GM19372 (cell line): Measurements from ENCODE around the gene UGGT2.
"Not testable (repeated sequence)": the region's sequence is repeated elsewhere in the genome, so short reads cannot be mapped to it uniquely, and the experiment has no call there.

ENCODE experiments used
- ATAC-seq: cut with Tn5 transposase; IDR thresholded peaks from one replicate; pipeline ENCODE4 v1.9.1; 2021; ENCODE audit warnings: mild to moderate bottlenecking, low read depth, moderate library complexity; ENCODE audit not compliant: unreplicated experiment

Gene UGGT2

DNA sequence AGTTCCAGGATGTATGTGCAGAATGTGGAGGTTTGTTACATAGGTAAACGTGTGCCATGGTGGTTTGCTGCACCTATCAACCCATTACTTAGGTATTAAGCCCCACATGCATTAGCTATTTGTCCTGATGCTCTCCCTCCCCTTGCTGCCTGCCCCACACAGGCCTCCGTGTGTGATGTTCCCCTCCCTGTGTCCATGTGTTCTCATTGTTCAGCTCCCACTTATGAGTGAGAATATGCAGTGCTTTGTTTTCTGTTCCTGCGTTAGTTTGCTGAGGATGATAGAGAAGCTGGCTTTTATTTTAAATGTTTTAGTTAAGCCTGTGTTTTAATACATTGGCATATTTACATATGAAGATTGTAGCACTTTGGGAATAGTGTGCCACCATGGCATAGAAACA, 290.6 kb downstream of the UGGT2 start:
- not testable (repeated sequence) for ATAC-seq

DNA sequence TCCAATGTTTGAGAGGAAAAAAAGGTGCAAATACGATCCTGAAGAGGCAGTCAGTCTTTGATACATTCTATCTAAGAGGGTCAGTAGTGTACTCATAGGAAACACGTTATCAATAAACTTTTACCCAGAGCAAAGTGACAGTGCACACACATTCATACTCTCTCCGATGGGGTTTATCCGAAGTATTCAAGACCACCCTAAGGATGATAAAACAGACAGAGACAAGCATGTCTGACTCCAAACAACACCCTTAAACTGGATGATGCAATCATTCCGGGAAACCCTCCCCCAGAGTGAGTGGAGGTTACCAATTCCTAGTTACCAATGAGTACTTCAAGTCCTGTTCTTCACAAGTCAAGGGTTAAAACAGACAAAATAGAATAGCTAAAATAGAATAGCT, 297.1 kb downstream of the UGGT2 start:
- ATAC-seq = no peak

- ATAC-seq = no peak
Measured at GRCh38 chr13:95754069-95754468, 299.1 kb downstream of the UGGT2 start.

- no peak for ATAC-seq
Measured at GRCh38 chr13:95752677-95753076, 300.5 kb downstream of the UGGT2 start.
